ENCODE results near the gene KRTAP5-6.

KRTAP5-6 gene

DNA sequence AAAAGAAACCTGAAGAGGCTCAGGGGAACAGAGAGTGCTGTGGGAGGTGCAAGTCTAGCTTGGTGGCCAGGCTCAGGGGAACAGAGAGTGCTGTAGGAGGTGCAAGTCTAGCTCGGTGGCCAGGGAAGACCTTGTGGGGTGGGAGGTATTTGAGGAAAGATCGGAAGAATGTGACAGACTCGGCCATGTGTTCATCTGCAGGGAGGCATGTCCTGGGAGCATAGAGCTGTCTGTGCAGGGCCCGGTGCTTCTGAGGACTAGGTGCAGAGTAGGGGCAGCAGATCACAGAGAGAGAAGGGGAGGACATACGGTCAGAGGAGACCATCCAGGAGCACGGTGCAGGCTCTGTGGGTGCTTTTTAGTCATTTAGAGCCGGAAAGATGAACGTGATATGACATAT, 42.6 kb downstream of the KRTAP5-6 start:
- no peak for DNase-seq
- TF ChIP-seq GATA1 (IDR thresholded peaks at IDR 0.05; ENCODE audit: low read depth, low read length) (no peak), POLR2A (IDR thresholded peaks at IDR 0.05; ENCODE audit: low read length) (no peak)

DNA sequence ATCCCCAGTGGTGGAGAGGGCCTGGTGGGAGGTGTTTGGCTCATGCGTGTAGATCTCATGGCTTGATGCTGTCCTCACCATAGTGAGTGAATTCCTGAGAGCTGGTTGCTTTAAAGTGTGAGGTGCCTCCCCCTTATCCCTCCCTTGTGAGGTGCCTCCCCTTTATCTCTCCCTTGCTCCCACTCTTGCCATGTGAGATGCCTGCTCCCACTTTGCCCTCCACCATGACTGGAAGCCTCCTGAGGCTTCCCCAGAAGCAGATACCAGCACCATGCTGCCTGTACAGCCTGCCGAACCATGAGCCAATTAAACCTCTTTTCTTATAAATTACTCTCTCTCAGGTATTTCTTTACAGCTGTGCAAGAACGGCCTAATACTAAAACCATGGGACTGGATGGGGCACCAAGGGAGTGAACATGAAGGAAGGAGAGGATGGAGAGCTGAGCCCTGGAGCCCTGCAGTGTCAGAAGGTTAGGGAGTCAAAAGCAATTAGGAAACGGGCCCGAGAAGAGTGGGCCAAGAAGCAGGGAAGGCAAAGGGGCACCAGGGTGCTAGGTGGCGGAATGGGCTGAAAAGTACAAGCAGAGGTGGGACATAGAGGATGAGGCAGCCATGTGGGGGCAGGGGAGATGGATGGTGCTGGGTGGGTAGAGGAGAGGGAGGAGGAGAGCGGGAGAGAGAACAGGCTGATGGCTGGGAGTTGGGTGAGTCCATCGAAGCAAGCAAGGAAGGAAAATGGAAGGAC, 44.0 kb downstream of the KRTAP5-6 start:
- DNase-seq: no peak
- no peak for TF ChIP-seq POLR2A (IDR thresholded peaks at IDR 0.05; ENCODE audit: low read length)
- TF ChIP-seq GATA1 (IDR thresholded peaks at IDR 0.05; ENCODE audit: low read depth, low read length): no peak

DNA sequence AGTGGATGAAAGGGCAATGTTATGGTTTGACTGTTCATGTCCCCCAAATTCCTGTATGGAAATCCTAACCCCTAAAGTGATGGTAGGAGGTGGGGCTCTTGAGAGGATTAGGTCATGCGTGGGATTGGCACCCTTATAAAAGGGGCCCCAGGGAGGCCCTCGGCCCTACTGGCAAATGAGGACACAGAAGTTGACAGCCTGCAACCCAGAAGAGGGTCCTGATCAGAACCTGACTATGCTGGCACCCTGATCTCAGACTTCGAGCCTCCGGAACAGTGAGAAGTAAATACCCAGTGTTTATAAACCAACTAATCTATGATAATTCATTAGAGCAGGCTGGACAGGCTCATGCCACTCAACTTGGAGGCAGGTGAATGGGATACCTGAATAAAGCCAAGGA, 44.7 kb downstream of the KRTAP5-6 start:
- DNase-seq: no peak
- TF ChIP-seq POLR2A (IDR thresholded peaks at IDR 0.05; ENCODE audit: low read length) (no peak), GATA1 (IDR thresholded peaks at IDR 0.05; ENCODE audit: low read depth, low read length) (no peak)

DNA sequence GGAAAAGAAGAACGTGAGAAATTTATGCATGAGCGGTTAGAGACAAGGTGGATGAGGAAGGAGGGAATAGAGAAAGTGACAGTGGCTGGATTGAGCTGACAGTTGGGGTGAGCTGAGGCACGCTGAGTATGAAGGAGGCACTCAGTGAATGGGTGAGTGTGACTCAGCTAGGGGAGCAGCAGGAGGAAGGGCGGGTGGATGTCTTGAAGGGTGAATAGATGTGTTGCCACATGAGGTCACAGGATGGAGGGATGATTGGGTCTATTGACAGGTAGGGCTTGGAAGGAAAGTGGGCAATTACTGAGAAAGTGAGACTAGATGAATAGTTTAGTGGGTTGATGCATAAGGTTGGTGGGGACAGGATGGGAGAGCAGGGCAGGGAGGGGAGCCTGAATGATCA, 45.4 kb downstream of the KRTAP5-6 start:
- DNase-seq: no peak
- no peak for TF ChIP-seq GATA1 (IDR thresholded peaks at IDR 0.05; ENCODE audit: low read depth, low read length)
- TF ChIP-seq POLR2A (IDR thresholded peaks at IDR 0.05; ENCODE audit: low read length): no peak

DNA sequence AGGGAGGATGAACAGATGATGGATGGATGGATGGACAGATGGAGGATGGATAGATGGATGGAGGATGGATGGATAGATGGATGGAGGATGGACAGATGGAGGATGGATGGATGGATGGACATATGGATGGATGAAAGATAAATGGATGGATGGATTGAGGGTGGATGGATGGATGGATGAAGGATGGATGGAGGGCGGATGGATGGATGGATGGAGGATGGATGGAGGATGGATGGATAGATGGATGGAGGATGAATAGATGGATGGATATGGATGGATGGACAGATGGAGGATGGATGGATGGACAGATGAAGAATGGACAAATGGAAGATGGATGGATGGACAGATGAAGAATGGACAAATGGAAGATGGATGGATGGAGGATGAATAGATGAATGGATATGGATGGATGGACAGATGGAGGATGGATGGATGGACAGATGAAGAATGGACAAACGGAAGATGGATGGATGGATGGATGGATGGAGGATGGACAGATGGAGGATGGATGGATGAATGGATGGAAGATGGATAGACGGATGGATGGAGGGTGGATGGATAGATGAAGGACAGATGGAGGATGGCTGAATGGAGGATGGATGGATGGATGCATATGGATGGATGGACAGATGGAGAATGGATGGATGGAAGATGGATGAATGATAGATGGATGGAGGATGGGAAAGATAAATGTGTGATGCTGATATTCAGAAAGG, 46.0 kb downstream of the KRTAP5-6 start:
- DNase-seq: no peak
- TF ChIP-seq GATA1 (IDR thresholded peaks at IDR 0.05; ENCODE audit: low read depth, low read length) (no peak), POLR2A (IDR thresholded peaks at IDR 0.05; ENCODE audit: low read length) (no peak)

DNA sequence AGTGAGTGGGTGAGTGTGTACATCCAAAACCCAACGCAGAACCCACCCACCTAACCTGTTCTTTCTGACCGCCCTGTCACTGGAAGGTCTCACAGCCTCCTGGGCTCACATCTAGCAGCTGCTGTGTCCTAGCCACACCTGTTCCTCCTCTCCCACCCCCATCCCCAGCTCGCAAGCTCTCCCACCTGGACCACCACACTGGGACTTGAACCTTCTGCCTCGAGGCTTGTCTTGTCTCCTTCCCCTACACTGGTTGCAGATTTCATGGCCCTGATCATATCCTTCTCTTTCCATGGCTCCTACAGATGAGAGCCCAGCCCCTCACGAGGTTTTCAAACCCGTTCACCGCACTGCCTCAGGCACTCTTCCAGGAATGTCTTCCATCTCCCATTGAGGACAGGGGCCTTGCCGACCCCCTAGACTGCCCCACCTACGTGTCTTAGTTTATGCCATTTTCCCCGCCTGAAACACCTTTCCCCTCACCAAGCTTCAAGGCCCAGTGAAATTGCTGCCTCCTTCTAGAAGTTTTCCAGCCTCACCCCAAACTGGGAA, 46.7 kb downstream of the KRTAP5-6 start:
- DNase-seq: no peak
- no peak for TF ChIP-seq GATA1 (IDR thresholded peaks at IDR 0.05; ENCODE audit: low read depth, low read length)
- TF ChIP-seq POLR2A (IDR thresholded peaks at IDR 0.05; ENCODE audit: low read length): no peak

DNA sequence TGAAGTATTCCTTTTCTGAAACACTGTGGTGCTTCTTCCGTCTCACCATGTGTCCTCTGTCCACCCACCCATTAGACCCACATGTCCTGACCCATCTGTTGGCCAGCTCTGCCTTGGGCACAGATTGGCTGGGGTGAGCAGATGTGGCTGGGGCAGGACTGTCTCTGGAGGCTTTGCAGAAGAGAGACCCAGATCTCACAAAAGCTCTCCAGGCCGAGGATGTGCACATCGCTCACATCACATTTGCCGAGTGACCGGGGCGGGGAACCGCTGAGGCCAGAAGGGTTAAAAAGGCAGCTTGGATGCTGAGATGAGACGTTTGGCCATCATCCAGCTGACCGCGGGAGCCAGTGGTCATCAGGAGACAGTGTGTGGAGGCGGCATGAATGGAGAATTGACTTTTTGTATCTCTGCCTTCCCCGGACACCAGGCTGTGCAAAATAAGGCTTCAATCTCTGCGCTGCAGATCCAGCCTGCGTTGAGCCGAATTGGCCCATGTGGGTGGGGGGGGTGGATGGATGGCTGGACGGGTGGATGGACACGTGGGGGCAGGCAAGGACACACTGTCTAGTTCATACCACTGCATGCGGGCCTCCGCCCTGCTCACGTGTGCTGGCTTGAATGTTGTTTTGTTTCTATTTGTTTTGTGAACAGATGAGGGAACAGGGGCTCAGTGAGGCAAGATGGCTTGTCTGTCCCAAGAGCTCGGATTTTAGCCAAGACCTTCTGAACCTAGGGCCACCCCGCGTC, 47.3 kb downstream of the KRTAP5-6 start:
- TF ChIP-seq GATA1 (IDR thresholded peaks at IDR 0.05; ENCODE audit: low read depth, low read length) (no peak), POLR2A (IDR thresholded peaks at IDR 0.05; ENCODE audit: low read length) (no peak)
- no peak for DNase-seq

DNA sequence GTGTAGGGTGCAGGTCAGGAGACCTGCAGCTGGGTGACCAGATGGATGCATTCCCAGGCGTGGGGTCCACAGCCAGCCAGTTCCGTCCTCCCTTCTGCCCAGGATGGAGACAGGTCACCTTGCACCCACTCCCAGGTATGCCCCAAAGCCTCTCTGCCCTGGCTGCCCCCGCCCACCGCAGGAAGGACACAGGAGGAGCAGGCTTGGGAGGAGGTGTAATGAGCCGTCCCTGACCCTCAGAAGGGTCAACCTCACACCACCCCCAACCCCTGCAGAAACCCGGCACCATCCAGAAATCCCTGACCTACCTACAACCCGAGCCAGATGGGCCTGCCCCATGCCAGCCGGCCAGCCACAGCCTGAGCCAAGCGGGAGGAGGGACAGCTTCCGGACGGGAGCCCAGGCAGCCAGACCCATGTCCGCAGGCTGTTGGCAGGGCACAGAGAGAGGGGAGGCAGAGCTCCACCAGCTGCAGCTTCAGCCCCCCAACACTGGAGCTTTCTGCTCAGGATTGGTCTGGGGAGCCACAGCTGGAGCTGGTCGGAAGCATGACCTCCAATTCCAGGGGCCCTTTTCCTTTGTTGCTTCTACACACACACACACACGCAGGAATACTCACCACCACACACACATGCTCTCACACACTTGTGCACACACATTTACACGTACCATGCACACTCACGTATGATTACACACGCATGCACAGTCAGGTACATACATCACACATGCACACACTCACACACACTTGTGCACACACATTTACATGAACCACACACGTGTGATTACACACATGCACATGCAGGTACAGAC, 48.1 kb downstream of the KRTAP5-6 start:
- no peak for DNase-seq
- no peak for TF ChIP-seq GATA1 (IDR thresholded peaks at IDR 0.05; ENCODE audit: low read depth, low read length)
- TF ChIP-seq POLR2A (IDR thresholded peaks at IDR 0.05; ENCODE audit: low read length): no peak

DNA sequence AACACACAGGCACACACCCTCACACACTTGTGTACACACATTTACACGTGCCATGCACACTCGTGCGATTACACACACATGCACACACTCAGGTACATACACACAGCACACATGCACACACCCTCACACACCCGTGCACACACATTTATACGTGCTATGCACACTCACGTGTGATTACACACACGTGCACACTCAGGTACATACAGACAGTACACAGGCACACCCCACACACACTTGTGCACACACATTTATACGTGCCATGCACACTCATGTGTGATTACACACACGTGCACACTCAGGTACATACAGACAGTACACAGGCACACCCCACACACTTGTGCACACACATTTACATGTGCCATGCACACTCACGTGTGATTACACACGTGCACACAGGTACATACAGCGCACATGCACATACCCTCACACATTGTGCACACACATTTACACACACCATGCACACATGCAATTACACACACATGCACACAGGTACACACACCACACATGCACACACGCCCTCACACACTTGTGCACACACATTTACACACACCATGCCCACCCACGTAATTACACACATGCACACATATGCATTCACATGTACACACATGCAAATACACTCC, 48.8 kb downstream of the KRTAP5-6 start:
- DNase-seq: no peak
- no peak for TF ChIP-seq POLR2A (IDR thresholded peaks at IDR 0.05; ENCODE audit: low read length)
- TF ChIP-seq GATA1 (IDR thresholded peaks at IDR 0.05; ENCODE audit: low read depth, low read length): no peak

DNA sequence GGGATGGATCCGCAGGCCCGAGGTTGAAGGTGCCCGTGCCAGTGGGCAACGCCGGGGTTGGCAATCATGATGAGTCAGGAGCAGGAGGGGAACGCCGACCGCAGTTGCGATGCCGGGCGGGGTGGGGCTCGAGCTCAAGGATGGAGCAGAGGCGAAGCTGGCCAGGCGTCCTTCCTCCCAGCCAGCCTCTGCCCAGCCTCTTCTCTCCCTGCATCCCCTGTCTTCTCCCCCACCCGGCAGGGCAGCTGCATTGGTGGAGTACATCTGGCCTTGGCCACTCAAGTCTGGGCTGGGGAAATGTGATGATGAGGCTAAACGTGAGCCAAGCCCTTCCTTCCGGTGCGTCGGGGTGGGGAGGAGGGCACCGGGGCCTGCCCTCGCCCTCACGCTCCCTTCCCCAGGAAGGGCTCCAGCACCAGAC, 49.5 kb downstream of the KRTAP5-6 start:
- TF ChIP-seq GATA1 (IDR thresholded peaks at IDR 0.05; ENCODE audit: low read depth, low read length) (no peak), POLR2A (IDR thresholded peaks at IDR 0.05; ENCODE audit: low read length) (no peak)
- DNase-seq: no peak

DNA sequence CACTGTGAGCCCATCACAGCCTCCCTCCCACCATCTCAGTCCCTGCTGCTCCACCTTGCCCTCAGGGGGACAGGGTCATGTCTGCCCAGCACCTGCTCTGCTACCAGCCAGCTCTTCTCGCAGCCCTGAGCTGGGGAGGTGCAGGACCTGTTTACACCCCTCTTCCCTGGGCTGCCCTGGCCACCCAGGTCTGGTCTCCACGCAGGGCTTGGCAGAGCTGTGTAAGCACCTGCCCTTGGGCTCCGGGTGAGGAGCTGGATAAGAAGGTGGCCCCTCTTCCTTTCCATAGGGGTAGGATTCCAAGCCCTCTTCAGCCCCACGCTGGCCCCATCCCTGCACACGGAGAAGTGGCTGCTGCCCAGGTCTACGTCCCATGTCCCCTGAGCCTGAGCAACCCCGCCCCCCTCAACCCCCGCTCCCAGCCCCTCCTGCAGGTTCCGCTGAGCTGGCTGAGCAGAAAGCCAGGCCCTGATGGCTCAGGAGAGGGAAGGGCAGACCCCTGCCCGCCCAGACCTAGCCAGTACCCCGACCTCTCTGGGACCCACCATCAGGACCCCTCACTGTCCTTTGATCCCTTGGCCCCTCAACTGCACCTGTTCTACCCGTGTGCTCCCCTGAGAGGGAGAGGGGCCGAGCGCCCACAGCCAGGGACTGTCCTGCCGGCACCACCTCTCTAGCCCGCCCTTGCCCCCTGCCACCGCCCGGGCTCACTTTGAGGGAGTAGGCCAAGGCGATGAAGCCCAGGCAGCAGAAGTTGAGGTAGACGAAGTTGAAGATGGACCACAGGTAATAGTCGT, 50.2 kb downstream of the KRTAP5-6 start:
- no peak for DNase-seq
- TF ChIP-seq POLR2A (IDR thresholded peaks at IDR 0.05; ENCODE audit: low read length) (no peak), GATA1 (IDR thresholded peaks at IDR 0.05; ENCODE audit: low read depth, low read length) (no peak)

All from erythroblast (primary cell).